Measurements from ENCODE around the gene CERS6. TPM values are rescaled to one million over a fixed set of nuclear protein-coding genes. Genes with fewer than 3 reads are reported as not detected.

Gene CERS6
- total RNA-seq, 1 experiment from 2014 or later = 17.3 TPM

- TF ChIP-seq ZNF281 (CRISPR knock-in tag; IDR thresholded peaks at IDR 0.05) = no peak
- TF ChIP-seq PRRX2 (CRISPR knock-in tag; IDR thresholded peaks at IDR 0.05) = no peak
- TF ChIP-seq ZNF425 (CRISPR knock-in tag; conservative IDR thresholded peaks at IDR 0.05) = no peak
- no peak for TF ChIP-seq FOXK1 (CRISPR knock-in tag; IDR thresholded peaks at IDR 0.05)
- no peak for TF ChIP-seq ATF1 (CRISPR knock-in tag; IDR thresholded peaks at IDR 0.05)
- no peak for TF ChIP-seq E2F4 (CRISPR knock-in tag; IDR thresholded peaks at IDR 0.05; ENCODE audit: borderline replicate concordance, low read depth)
- TF ChIP-seq ERG (CRISPR knock-in tag; IDR thresholded peaks at IDR 0.05) = no peak
- no peak for TF ChIP-seq ZNF219 (CRISPR knock-in tag; IDR thresholded peaks at IDR 0.05; ENCODE audit: borderline replicate concordance)
- no peak for TF ChIP-seq ZNF512 (CRISPR knock-in tag; IDR thresholded peaks at IDR 0.05; ENCODE audit: borderline replicate concordance)
Measured at GRCh38 chr2:168466190-168466737, 10.2 kb downstream of the CERS6 start (continued).

GRCh38 chr2:168466834-168467565 lies 10.9 kb downstream of the CERS6 start:
- H3K4me3 Mint-ChIP-seq = no peak overlapping the region
- peaks cover 26% of the 10 kb centered on the region for H3K27me3 Mint-ChIP-seq (ENCODE audit: low read depth)
- H3K27ac Mint-ChIP-seq = no peak overlapping the region
- H3K36me3 Mint-ChIP-seq = no peaks in the 10 kb centered on the region
- H3K9me3 Mint-ChIP-seq = no peaks in the 10 kb centered on the region
- POLR2A ChIA-PET = no interaction called here
- DNase-seq (ENCODE audit: low spot score) = no peak
- ATAC-seq = no peak
- CTCF ChIA-PET = no interaction called here
- peaks cover 74% of the 10 kb centered on the region for H3K4me1 Mint-ChIP-seq
- no peak for TF ChIP-seq SMAD4 (CRISPR knock-in tag; IDR thresholded peaks at IDR 0.05)
- no peak for TF ChIP-seq ETV6 (CRISPR knock-in tag; IDR thresholded peaks at IDR 0.05)
- TF ChIP-seq MXD4 (CRISPR knock-in tag; IDR thresholded peaks at IDR 0.05; ENCODE audit: borderline replicate concordance) = no peak
- TF ChIP-seq ZBTB43 (CRISPR knock-in tag; IDR thresholded peaks at IDR 0.05) = no peak
- TF ChIP-seq NR2C2 (CRISPR knock-in tag; IDR thresholded peaks at IDR 0.05) = no peak
- TF ChIP-seq FOXP1 (CRISPR knock-in tag; IDR thresholded peaks at IDR 0.05; ENCODE audit: borderline replicate concordance) = no peak
- TF ChIP-seq PREB (CRISPR knock-in tag; IDR thresholded peaks at IDR 0.05; ENCODE audit: borderline replicate concordance) = no peak
- TF ChIP-seq GABPB1 (CRISPR knock-in tag; IDR thresholded peaks at IDR 0.05) = no peak
- TF ChIP-seq ZNF512 (CRISPR knock-in tag; IDR thresholded peaks at IDR 0.05; ENCODE audit: borderline replicate concordance) = no peak
- TF ChIP-seq ZNF396 (CRISPR knock-in tag; IDR thresholded peaks at IDR 0.05; ENCODE audit: borderline replicate concordance) = no peak
- TF ChIP-seq ZNF138 (CRISPR knock-in tag; conservative IDR thresholded peaks at IDR 0.05) = no peak
- no peak for TF ChIP-seq RELA (CRISPR knock-in tag; IDR thresholded peaks at IDR 0.05; ENCODE audit: borderline replicate concordance)

Measured in WTC11 (cell line).